GM23248 (cell line): ENCODE results near the gene CD163L1.

ENCODE experiments used
- EZH2 ChIP-seq: fragments of 200-600 bp; sonication (generic); IDR thresholded peaks from 2 replicates; pipeline ENCODE4 v1.6.1; 2018; ENCODE audit warnings: antibody characterized with exemption, mild to moderate bottlenecking; ENCODE audit not compliant: insufficient read depth, poor library complexity, severe bottlenecking
- EZH2phosphoT487 ChIP-seq: fragments of 200-600 bp; sonication (generic); IDR thresholded peaks from 2 replicates; pipeline ENCODE4 v1.6.1; 2018; ENCODE audit warnings: antibody characterized with exemption, moderate library complexity, mild to moderate bottlenecking, low read depth; ENCODE audit not compliant: insufficient read depth

- TF ChIP-seq EZH2 = no peak
- TF ChIP-seq EZH2phosphoT487 = no peak
Measured at GRCh38 chr12:7485095-7485494, 41.1 kb upstream of the CD163L1 start.
